GM19023 (cell line): Measurements from ENCODE around the gene KCND2.
A peak's percentile ranks its signal among the peaks of the same experiment; 100 is the strongest.
"Not testable (repeated sequence)": the region's sequence is repeated elsewhere in the genome, so short reads cannot be mapped to it uniquely, and the experiment has no call there.

ENCODE experiments used
- ATAC-seq: cut with Tn5 transposase; IDR thresholded peaks from one replicate; pipeline ENCODE4 v1.9.1; 2021; ENCODE audit warnings: mild to moderate bottlenecking, moderate library complexity; ENCODE audit not compliant: unreplicated experiment

Gene KCND2

DNA sequence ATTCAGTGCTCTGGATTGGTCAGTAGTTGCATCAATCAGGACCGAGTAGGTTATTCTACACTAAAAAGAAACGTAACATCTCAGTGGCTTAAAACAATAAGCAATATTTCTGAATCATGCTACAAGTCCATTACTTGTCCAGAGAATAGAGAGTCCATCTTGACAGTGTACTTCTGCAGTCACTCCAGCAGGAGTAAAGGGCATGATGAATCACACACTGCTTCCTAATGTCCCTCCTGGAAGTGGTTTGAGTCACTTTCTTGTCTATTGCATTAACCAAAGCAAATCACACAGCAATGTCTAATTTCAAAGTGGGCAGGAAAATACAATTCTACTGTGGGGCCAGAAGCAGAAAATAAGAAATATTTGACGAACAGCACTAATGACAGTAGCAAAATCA is 460.2 kb downstream of the KCND2 start:
- ATAC-seq: no peak

DNA sequence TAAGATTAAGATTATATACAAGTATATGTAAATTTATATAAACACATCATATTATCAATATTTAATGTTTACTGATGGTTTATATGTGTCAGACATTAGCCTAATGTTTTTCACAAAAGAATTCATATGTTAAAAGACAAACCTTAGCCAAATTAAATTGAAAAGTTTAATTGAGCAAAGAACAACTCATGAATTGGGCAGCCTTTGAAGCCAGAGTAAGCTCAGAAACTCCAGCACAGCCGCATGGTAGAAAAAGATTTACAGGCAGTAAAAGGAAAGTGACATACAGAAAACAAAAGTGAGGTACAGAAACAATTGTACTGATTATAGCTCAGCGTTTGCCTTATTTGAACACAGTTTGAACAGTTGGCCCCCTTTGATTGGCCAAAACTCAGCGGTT is 460.9 kb downstream of the KCND2 start:
- ATAC-seq: no peak

DNA sequence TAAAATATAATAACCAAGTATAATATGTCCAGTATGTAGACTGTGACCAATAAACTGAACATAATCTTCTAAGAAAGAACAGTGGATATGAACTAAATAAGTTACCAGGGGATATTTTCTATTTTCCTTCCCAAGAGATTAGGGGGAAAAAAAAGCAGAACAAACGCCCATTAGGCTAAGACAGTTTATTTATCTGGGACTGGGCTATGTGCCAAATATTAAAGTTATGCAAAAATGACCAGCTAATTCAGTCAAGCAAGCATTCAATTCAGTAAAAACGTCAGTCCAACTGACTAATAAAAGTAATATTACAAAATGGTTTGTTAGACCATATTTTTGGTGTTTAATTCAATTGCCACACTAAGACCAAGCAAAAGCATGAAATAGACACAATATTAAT is 462.8 kb downstream of the KCND2 start:
- ATAC-seq: no peak

DNA sequence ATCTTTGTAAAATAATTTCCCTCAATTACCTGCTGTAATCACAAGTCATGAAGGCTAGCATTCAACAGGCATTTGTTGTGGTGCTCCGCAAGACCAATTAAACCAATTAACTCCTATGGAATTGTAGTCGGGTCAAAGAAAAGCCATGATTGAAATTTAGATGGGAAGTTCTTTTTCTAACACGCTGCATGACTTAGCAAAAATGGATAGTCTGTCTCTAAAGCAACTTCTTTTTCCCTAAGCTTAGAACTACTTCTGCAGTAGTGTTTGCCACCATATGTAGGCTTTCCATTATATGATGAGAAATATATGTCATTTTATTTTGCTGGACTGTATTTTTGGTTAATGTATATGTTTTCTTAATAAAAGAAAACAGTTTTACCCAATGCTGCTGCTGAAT is 465.8 kb downstream of the KCND2 start:
- ATAC-seq: no peak

DNA sequence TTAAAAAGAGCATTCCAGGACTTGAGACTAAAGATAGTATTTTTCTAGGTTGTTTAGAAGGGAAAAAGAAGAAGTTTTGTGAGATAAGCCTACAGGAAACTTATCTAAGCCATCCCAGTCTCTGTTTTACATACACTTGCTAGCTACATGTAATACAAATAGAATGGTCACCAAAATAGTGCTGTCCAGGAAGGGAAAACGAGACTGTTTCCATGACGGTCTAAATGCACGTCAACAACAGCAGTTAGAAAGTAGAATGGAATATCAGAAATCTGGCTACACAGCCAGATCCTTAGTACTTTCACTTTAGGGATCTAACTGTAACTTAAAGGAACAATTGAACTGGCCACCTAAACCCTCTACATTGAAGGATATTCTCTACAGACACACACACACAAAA is 467.4 kb downstream of the KCND2 start:
- ATAC-seq: no peak

DNA sequence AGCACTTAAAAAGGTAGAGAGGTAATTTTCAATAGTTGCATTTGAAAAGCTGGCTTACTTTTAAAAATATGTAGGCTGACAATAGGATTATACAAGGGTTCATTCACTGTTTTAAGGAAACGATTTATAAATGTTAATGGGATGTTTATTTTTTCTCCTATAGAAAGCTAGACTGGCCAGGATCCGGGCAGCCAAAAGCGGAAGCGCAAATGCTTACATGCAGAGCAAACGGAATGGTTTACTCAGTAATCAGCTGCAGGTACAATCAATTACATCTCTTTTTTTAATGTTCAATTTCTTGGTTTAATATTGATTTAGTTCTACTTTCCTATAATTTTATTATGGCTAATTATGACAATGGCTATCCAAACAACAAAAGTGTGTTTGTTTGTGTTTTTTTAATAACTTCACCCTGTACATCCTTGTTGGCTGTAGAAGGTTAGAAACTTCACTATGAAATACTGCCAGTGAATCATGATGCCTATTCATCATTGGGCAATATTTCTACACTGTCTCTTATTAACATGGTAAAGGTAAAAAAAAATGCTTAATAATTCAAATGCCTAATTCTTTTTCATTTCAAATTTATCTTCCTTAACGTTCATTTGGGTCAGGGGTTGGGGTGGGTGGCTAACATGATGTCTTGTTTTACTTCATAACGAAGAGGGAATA is 468.5 kb downstream of the KCND2 start:
- ATAC-seq: no peak

DNA sequence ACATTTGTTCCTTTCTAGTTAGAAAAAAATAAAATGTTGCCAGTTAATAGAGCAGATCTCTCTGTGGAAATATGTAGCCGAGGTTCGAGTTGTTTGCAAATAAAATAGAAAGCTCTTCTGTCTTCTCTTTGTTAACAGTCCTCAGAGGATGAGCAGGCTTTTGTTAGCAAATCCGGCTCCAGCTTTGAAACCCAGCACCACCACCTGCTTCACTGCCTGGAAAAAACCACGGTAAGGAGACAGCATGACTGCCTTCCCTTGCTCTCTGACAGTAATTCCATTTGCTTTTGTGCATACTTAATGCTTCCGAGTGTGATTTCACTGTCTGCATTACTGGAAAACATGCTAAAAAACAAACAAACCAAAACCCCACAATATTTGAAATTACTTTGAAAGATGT is 469.4 kb downstream of the KCND2 start:
- no peak for ATAC-seq

DNA sequence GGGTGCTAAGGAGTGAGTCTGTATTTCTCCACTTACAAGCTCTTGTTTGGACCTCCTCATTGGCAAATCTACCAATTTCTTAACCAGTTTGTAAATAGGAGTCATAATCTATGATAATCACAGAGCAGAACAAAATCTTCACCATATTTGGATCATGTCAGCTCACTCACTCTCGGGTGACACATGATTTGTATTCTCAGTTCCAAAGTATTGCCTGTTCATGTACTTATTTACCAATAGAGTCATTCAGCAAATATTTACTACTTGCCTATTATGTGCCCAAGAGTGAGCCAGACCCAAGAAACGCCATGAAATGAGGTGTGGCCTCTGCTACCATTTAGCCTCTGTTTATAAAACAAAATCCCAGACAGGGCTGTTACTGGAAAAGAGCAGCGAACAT is 470.2 kb downstream of the KCND2 start:
- ATAC-seq: no peak

DNA sequence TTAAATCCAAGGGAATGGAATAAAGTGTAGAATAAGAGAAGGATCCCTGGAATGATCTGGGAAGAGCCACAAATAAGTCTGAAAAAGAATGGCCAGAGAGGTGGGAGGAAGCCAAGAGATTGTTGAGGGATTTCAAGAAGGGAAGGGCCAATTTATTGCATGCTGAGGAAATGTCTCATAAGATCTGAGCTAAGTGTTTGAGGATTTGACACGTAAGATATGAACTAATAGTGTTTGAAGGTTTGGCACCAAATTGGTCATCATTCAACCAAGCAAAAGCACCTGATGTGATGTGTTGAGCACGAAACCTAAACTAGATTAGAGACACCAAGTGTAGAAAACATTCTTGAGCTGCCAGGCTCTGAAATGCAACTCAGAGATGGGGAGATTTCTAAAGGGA is 487.1 kb downstream of the KCND2 start:
- ATAC-seq: peak; percentile 84

DNA sequence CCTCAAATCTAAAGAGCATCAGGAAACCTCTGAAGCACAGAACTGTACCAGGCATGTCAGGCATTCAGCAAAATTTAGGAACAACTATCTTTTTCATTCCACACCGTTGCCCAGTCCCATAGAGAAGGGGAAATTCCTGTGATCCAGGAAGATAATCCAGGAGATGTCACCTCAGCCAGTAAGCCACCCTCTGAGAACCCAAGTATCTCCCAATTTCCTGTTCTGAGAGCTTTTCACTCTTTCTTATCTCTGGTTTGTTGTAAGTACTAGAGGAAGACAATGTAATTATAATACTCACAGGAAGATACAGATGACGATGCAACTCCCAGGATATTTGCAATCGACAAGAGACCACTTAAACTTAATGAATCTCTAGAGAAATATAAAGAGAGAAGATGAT is 487.9 kb downstream of the KCND2 start:
- no peak for ATAC-seq

DNA sequence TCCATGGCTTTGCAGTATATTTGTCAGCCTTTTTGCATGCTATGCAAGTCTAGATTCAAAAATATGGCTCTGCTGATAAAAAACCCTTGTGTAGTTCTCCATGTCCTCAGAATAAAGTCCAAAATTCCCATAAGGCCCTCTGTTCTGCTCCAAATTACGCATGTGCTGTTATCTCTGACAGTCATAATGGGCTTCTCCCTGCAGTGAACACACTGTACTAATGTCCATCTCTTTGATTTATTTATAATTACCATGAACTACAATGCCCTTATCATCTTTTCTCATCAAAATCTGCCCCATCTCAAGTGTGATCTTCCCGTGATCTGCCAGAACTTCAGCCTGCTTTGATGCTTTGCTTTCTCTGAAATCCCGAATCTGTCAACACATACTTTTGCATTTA is 497.2 kb downstream of the KCND2 start:
- no peak for ATAC-seq

DNA sequence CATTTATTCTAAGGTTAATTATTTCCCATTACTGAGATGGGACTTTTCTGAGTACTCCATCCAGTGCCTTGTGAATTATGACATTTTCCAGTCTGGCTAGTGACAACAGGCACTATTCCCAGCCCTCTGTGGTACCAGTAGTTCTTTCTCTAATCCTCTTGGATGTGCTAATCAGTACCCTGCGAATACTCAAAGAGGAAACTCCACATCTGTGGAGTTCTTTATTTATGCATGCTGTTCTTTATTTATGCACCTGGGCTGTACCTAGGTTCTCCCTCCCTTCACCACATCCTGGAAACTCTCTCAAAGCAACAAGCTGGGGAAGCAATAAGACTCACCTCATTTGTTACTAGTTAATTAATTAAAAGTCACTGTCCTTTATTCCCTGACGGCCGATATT is 501.5 kb downstream of the KCND2 start:
- ATAC-seq: no peak

DNA sequence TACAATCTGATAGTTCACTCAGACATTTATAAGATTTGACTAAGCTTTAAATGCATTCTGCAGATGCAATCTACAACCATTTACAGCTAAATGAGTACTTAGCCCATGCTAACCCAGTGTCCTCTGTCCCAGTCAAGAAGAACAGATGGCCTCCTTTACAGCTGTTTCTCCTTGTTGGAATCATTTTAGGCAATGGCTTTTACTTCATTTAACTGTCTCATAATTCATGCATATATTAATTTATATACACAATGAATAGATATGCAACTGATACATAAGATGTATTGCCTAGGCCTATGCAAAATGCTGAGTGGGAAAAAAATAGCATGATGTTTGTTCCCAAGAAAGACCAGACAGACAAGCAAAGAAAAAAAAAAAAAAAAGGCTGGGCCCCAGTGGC is 502.8 kb downstream of the KCND2 start:
- ATAC-seq: no peak

DNA sequence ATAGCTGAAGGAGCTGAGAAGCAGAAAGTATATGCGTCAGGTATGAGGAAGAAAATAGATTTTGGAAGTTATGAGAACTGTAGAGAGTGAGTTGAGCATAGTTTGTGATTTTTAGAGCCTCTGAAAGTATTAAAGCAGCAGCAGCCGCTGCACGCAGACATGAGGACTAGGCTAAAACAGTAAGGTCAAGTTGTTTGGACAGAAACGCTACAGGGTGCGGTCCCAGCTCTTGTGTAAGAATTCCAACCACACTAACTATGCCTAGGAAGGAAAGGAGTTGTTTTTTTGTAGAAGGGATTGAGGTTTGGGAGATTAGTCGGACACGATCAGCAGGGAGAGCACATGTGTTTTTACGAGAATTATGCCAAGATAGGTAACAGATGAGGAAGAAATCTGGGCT is 506.1 kb downstream of the KCND2 start:
- ATAC-seq: not testable (repeated sequence)

DNA sequence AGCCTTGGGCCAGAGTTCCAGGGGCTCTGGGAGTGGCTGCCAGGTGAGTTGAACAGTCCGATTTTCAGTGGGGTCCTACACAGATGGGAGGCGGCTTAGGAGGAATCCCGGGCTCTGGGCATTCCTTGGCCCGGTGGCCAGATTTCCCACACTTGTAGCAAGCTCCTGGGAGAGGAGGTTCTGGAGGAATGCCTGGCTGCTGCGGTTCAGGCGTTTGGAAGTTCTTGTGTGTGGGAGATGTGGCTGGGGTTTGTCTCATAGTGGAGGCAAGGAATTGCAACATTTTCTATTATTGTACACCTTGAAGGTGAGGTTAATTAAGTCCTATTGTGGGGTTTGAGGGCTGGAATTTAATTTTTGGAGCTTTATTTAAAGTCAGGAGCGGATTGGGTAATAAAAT is 507.5 kb downstream of the KCND2 start:
- ATAC-seq: not testable (repeated sequence)

DNA sequence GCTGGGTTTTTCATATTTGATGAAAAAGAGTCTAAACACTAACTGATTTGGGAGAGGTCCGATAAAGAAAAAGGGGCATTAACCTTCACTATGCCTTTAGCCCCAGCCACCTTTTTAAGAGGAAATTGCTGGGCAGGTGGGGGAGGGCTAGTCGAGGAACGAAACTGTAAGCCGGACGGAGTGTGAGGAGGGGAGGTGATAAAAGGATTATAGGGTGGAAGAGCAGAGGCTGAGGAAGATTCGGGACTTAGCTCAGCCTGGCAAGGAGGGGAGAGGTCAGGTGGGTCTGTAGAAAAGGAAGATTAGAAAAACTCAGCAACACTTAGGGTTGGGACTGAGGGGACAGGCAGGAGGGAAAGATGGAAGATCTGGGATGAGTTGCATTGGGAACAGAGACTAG is 508.0 kb downstream of the KCND2 start:
- ATAC-seq: no peak

DNA sequence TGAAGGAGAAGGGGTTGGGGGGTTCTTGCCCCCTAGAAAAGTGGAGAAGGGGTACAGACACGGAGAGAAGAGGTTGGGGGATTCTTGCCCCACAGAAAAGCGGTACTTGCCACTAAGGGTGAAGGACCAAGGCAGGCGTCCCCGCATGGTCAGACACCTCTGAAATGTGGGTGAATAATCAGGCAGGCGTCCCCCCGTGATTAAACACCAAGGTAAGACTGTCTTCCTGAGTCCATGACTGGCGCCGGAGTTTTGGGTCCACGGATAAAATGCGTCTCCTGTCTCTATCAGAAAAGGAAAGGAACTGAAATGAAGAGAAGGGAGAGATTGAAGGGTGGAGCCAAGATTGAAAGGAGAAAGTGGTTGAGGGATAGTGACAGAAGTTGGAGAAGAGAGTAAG is 508.9 kb downstream of the KCND2 start:
- not testable (repeated sequence) for ATAC-seq

DNA sequence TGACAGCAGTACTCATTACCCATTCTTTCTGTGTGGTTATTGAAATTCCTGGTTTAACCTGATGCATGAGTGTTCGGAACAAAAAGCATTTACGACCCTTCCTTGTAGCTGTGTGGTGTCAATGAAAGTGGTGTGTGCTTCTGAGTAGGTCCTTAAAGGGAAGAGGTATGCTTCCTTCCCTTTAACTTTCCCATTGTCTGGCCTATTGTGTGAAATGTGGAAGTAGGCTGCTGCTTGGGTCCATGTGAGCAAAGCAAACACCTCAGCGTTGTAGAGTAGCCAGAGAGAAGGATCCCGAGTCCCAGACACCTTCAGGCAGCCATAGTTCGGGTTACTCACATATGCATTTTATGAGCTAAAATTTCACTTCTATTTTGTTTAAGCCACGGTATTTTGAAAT is 510.3 kb downstream of the KCND2 start:
- no peak for ATAC-seq

DNA sequence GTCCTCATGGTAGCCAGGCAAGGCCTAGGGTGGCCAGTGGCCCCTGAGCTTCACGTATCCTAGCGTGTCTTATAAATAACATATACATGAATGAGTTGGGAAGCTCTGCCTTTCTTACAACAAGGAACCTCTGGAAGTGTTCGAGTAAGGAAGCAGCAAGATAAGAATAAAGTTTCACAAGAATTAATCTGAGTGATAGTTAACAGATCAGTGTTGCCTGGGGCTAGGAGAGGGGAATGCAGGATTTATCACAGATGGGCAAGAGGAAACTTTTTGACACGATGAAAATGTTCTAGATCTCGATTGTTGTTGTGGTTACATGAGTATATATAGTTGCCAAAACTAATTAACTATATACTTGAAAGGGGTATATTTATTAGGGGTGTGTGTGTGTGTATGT is 510.7 kb downstream of the KCND2 start:
- no peak for ATAC-seq

DNA sequence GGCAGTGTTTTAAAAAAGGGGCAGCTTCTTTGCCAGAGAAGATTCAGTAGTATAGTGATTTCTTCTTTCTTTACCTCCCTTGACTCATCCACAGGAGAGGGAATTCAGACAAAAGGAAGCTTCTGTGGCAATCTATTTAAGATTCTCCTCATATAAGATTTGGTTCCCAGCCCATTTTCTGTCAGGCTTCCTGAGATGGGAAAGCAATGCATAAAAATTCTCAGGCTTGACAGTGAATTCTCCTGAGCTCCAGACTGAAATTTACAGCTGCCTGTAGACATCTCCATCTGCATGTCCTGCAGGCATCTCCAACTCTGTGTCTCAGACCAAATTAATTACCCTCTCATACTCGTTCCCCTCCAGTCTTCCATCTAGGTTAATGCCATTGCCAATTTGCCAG is 512.1 kb downstream of the KCND2 start:
- ATAC-seq: no peak

DNA sequence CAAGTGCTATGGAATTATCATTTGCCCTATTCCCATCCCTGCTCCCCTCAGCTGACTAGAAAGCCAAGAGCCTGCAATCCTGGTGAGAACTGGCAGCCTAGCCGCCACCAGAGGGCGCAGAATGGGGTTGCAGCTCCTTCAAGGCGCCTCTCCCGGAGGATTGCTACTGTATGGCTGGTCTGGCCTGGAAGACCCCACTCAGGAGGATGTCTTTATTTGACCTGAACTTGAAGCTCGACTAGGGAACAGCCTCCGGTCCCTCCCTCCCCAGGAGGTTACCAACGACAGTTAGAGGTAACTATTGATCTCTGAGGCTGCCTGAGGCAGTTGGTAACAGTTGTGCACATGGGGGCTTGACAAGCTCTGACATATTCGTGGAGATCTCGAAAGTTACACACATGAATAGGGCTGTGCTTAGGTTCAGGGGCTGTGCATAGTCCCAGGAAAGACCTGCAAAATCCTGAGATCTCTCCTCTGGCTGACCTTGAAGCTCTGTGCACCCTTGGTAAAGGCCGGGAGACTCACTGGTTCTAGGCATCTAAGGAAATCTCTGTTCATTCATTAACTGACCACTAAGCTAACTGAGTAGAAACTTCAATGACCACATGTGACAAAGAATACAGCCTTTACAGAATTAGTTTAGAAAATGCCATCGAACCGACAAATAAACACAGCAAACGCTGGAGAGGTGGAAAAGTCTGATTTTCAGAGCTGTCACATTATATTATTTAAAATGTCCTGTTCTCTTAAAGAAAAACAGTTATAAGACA is 519.3 kb downstream of the KCND2 start:
- ATAC-seq: peak; percentile 94

DNA sequence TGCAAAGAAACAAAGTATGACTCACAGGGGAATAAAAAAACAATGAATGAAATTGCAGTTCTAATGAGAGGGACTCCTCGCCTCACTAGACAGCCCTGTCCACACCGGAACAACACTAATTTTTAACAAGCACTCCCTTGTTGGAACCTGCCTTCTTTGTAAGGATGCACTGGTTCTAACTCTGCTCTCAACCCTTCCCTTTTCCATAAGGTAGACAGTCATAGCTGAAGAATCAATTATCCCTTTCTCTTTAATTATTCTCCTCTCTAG is 519.8 kb downstream of the KCND2 start:
- ATAC-seq: no peak
